HEK293T (cell line): Measurements from ENCODE around the gene PPP1R15A.

Source experiments
- CTCF ChIA-PET: fragments of 350-600 bp; formaldehyde crosslinking; extraction: SDS; loops from one replicate; lab custom pipeline; 2021; ENCODE audit warnings: antibody characterized with exemption, inconsistent platforms; lab: Yijun Ruan, JAX
- POLR2A ChIA-PET: fragments of 350-600 bp; formaldehyde crosslinking; extraction: SDS; loops from one replicate; lab custom pipeline; 2020; ENCODE audit warnings: antibody characterized with exemption, inconsistent platforms; lab: Yijun Ruan, JAX
- DNase-seq: peaks from one replicate; pipeline ENCODE4 v3.0.0; 2012; ENCODE audit warnings: mixed read lengths; ENCODE audit errors: extremely low spot score
- ARNT ChIP-seq: fragments of 450-650 bp; IDR thresholded peaks from 2 replicates; pipeline ENCODE4 v1.6.1; 2017; ENCODE audit warnings: mild to moderate bottlenecking
- BHLHE40 ChIP-seq: fragments of 450-650 bp; IDR thresholded peaks from 2 replicates; pipeline ENCODE4 v1.6.1; 2016; ENCODE audit warnings: mild to moderate bottlenecking, moderate library complexity, borderline replicate concordance
- CTBP1 ChIP-seq: fragments of 450-650 bp; IDR thresholded peaks from 2 replicates; pipeline ENCODE4 v1.6.1; 2016; ENCODE audit warnings: borderline replicate concordance
- ELF4 ChIP-seq: fragments of 450-650 bp; IDR thresholded peaks from 2 replicates; pipeline ENCODE4 v1.6.1; 2017; ENCODE audit warnings: antibody characterized with exemption
- FOXA1 ChIP-seq: fragments of 450-650 bp; IDR thresholded peaks from 2 replicates; pipeline ENCODE4 v1.6.1; 2016; ENCODE audit warnings: mild to moderate bottlenecking
- FOXK2 ChIP-seq: fragments of 450-650 bp; IDR thresholded peaks from 2 replicates; pipeline ENCODE4 v1.6.1; 2016; ENCODE audit warnings: mild to moderate bottlenecking
- FOXM1 ChIP-seq: fragments of 450-650 bp; IDR thresholded peaks from 2 replicates; pipeline ENCODE4 v1.6.1; 2017; ENCODE audit warnings: mild to moderate bottlenecking, borderline replicate concordance
- HDGF ChIP-seq: fragments of 450-650 bp; IDR thresholded peaks from 2 replicates; pipeline ENCODE4 v1.6.1; 2017; ENCODE audit warnings: antibody characterized with exemption, borderline replicate concordance
- L3MBTL2 ChIP-seq: fragments of 450-650 bp; conservative IDR thresholded peaks from 2 replicates; pipeline ENCODE4 v1.6.1; 2016; ENCODE audit warnings: mild to moderate bottlenecking
- LEF1 ChIP-seq: fragments of 450-650 bp; IDR thresholded peaks from 2 replicates; pipeline ENCODE4 v1.6.1; 2017; ENCODE audit warnings: mild to moderate bottlenecking, borderline replicate concordance
- NFRKB ChIP-seq: fragments of 450-650 bp; IDR thresholded peaks from 2 replicates; pipeline ENCODE4 v1.6.1; 2016; ENCODE audit warnings: mild to moderate bottlenecking, moderate library complexity
- SP1 ChIP-seq: fragments of 450-650 bp; IDR thresholded peaks from 2 replicates; pipeline ENCODE4 v1.6.1; 2017
- SUZ12 ChIP-seq: fragments of 450-650 bp; IDR thresholded peaks from 2 replicates; pipeline ENCODE4 v1.6.1; 2016; ENCODE audit warnings: mild to moderate bottlenecking
- TARDBP ChIP-seq: fragments of 450-650 bp; IDR thresholded peaks from 2 replicates; pipeline ENCODE4 v1.6.1; 2016
- ZNF384 ChIP-seq: fragments of 450-650 bp; IDR thresholded peaks from 2 replicates; pipeline ENCODE4 v1.6.1; 2016
- TF ChIP-seq, protein P1 (sequence below): fragments of 450-650 bp; IDR thresholded peaks from 2 replicates; pipeline ENCODE4 v1.6.1; 2016

Gene PPP1R15A

DNA sequence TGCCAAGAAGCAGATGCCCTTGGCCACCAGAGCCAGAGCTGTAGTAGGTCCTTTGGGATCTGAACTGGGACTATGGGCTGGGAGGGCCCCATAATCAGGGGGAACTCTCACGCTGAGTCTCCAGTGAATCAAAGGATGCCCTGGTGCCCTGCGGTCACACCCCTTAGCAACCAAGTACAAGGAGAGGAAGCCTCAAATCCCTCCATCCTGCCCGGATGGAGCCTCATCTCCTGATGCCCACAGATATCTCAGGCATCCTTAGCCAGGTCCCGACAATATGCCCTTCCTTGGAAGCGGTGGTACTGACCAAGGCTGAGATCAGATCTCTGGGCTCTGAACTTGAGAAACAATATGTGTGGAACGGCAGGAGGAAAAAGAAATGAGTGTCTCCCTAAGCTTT, 5.5 kb upstream of the PPP1R15A start:
- ChIA-PET CTCF (interaction anchor here (0.9 kb wide), 1 partner anchor 10 kb away, joined by 5 read pairs; no protein-coding TSS in a partner anchor), POLR2A (no interaction called here)
- no peak for DNase-seq
- TF ChIP-seq FOXK2 (no peak), NFRKB (no peak), HDGF (no peak), L3MBTL2 (no peak), SP1 (no peak), ZNF384 (no peak), SUZ12 (no peak), ELF4 (no peak), FOXA1 (no peak), ARNT (no peak), BHLHE40 (no peak), TARDBP (no peak)

DNA sequence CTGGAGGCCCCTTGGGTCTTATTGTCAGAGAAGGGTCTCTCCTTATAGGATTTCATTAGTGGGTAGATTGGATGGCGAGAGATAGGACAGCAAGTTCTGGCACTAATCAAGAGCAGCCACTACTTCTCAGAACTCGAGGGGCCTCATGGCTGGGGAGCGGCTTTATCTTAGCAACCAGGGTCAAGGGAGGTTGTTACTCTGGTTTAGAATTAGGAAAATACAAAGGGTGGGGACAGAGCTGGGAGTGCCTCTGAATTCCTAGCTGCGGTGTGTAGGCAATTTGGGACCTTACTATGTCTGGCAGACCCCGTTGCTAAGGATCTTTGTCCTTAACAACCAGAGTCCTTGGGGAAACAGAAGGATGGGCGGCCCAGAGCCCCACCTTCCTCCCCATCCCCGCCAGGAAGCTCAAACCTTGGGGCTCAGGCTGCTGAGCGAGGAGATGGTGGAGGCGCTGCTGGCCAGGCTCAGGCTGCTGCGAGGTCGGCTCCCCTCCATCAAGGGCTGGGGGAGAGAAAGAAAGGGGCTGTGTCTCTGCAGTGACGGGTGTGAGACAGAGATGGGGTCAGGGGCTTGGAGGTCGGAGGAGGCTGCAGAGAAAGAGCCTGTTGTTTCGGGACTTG, 5.0 kb upstream of the PPP1R15A start:
- ChIA-PET CTCF (interaction anchor here (0.9 kb wide), 1 partner anchor 11 kb away, joined by 5 read pairs; no protein-coding TSS in a partner anchor), POLR2A (no interaction called here)
- TF ChIP-seq LEF1 (no peak), CTBP1 (no peak), BHLHE40 (no peak), NFRKB (no peak), HDGF (no peak), FOXM1 (no peak), TARDBP (no peak), ZNF384 (no peak), SP1 (no peak)
- TF ChIP-seq, protein P1, sequence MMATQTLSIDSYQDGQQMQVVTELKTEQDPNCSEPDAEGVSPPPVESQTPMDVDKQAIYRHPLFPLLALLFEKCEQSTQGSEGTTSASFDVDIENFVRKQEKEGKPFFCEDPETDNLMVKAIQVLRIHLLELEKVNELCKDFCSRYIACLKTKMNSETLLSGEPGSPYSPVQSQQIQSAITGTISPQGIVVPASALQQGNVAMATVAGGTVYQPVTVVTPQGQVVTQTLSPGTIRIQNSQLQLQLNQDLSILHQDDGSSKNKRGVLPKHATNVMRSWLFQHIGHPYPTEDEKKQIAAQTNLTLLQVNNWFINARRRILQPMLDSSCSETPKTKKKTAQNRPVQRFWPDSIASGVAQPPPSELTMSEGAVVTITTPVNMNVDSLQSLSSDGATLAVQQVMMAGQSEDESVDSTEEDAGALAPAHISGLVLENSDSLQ, result no peak
- DNase-seq, result no peak

DNA sequence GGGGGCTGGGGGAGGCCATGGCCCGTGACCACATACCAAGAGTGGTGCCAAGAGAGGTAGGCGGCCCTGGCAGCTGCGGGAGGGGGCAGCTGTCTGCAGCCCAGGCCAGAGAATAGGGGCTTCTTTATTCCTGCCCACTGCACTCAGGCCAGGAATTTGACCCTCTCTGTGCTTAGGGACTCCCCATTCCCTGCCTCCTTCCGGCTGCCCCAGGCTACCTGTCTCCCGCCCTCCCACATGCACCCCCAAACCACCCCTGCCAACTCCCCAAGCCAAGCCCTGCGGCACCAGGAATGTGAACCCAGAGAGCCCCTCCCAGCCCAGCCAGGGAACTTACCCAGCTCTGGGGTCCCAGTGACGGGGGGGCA, 4.5 kb upstream of the PPP1R15A start:
- DNase-seq, result no peak
- ChIA-PET CTCF (no interaction called here), POLR2A (interaction anchor here (0.7 kb wide), 1 partner anchor 249 kb away, joined by 4 read pairs; the partner anchor contains the start of genes RPL18 and SPHK2)
- no peak for TF ChIP-seq FOXM1
- TF ChIP-seq L3MBTL2, result no peak
- TF ChIP-seq SUZ12, result no peak
- no peak for TF ChIP-seq TARDBP

DNA sequence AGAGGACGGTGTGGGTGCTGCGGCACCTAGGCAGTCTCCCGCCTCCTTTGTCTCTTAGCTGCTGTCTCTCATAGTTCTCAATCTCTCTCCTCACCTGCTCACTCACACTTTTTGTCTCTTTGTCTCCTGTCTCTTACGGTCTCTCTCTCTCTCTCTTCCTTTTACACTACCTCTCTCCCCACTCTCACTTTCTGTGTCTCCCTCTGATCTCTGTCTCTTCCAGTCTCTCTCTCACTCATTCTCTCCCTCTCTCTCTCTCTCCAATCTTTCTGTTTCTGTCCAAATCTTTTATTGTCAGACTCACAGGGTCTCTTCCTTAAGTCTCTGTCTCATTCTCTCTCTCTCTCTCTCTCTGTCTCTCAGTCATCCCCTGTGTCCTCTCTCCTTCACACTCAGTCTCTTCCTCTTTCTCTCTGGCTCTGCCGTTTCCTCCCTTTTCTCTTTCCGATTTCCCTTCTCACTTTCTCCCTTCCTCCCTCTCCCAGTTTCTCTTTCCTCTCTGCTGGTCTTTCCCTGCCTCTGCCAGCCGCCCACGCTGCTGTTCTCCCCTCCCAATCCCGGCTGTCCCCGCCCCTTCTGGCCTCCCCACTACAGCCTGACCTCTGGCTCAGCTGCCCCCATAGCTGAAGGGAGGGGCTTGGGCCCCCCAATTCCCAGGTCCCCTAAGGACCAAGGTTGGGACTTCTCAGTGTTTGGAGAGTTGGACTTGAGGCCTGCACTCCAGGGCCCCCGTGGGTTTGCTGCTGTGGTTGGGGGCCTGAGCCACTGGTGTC, 3.9 kb upstream of the PPP1R15A start, which contains the start of gene PLEKHA4:
PLEKHA4 (minus strand) TSS at position 504 of the 773 bp plus-strand sequence. CDS start 997 bp downstream, outside the sequence.
- CTCF ChIA-PET, result no interaction called here
- POLR2A ChIA-PET, result interaction anchor here (0.7 kb wide), 1 partner anchor 249 kb away, joined by 4 read pairs; the partner anchor contains the start of genes RPL18 and SPHK2
- TF ChIP-seq CTBP1 (no peak), SP1 (no peak), FOXK2 (no peak), ZNF384 (no peak), FOXM1 (no peak), L3MBTL2 (no peak), NFRKB (no peak), BHLHE40 (no peak), ELF4 (no peak), FOXA1 (no peak), LEF1 (no peak)
- TF ChIP-seq, protein P1, result no peak

DNA sequence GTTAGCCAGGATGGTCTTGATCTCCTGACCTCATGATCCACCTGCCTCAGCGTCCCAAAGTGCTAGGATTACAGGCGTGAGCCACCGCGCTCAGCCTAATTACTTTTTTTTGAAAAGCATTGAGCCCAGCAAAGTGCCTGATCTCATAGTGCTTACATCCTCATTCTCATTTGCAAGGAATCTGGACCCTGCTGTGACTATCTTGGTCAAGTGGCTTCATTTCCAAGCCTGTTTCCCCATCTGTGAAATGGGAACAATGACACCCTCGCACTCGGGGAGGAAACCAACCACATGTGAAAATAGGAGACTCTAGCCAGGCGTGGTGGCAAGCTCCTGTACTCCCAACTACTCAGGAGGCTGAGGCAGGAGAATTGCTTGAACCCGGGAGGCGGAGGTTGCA, 2.2 kb upstream of the PPP1R15A start:
- no peak for TF ChIP-seq BHLHE40
- no peak for TF ChIP-seq ZNF384
- no peak for TF ChIP-seq SP1
- TF ChIP-seq, protein P1, result no peak
- no peak for TF ChIP-seq FOXM1
- no peak for TF ChIP-seq NFRKB
- no peak for TF ChIP-seq LEF1
- TF ChIP-seq TARDBP, result no peak
- TF ChIP-seq ARNT, result no peak
- TF ChIP-seq HDGF, result no peak
- TF ChIP-seq CTBP1, result no peak
- no peak for TF ChIP-seq SUZ12
- POLR2A ChIA-PET, result no interaction called here
- CTCF ChIA-PET, result no interaction called here
- no peak for DNase-seq

More for the DNA sequence above, 3.9 kb upstream of the PPP1R15A start, which contains the start of gene PLEKHA4:
- no peak for DNase-seq
